NOMO-1 (cell line): ENCODE results near the gene PSAP.
"Not testable (repeated sequence)": the region's sequence is repeated elsewhere in the genome, so short reads cannot be mapped to it uniquely, and the experiment has no call there.

Experiments used
- DNase-seq, 2 experiments: peaks; one replicate each; lab custom pipeline; 2025; ENCODE audit not compliant: unreplicated experiment in 2 of 2; lab: John Stamatoyannopoulos, UW

The PSAP gene

GRCh38 chr10:71874680-71875354, 23.8 kb upstream of the PSAP start:
- DNase-seq = not testable (repeated sequence)

GRCh38 chr10:71873582-71874211, 22.6 kb upstream of the PSAP start:
- DNase-seq = no peak

GRCh38 chr10:71869601-71870000, 18.6 kb upstream of the PSAP start:
- not testable (repeated sequence) for DNase-seq

- DNase-seq = no peak
These were observed 17.2 kb upstream of the PSAP start for GRCh38 chr10:71868192-71868697.

GRCh38 chr10:71865561-71866041, 14.6 kb upstream of the PSAP start:
- no peak for DNase-seq

GRCh38 chr10:71864911-71865361, 13.9 kb upstream of the PSAP start:
- no peak for DNase-seq

- DNase-seq = no peak
These were observed 12.2 kb upstream of the PSAP start for GRCh38 chr10:71863203-71863602.

GRCh38 chr10:71860243-71861029, 9.4 kb upstream of the PSAP start:
- peak; percentile 82 to 92 for DNase-seq

- no peak for DNase-seq
These were observed 7.2 kb upstream of the PSAP start for GRCh38 chr10:71857934-71858890.

GRCh38 chr10:71856619-71857018, 5.6 kb upstream of the PSAP start:
- no peak for DNase-seq

- no peak for DNase-seq
These were observed 3.0 kb upstream of the PSAP start for GRCh38 chr10:71854031-71854430.

GRCh38 chr10:71852355-71852937, 1.4 kb upstream of the PSAP start:
- DNase-seq = peak; percentile 65 to 77

GRCh38 chr10:71851465-71852095, 529 bp upstream of the PSAP start:
- not testable (repeated sequence) for DNase-seq

GRCh38 chr10:71850021-71850742, 869 bp downstream of the PSAP start:
- DNase-seq = no peak

GRCh38 chr10:71849461-71849908, 1.6 kb downstream of the PSAP start:
- no peak for DNase-seq

- no peak for DNase-seq
These were observed 2.5 kb downstream of the PSAP start for GRCh38 chr10:71848325-71849275.

GRCh38 chr10:71847418-71847817, 3.6 kb downstream of the PSAP start:
- DNase-seq = no peak
